Right atrium auricular region (tissue), 2 donors: ENCODE results near the gene RASSF3. TPM values are rescaled to one million over a fixed set of nuclear protein-coding genes. Genes with fewer than 3 reads are reported as not detected.
A peak's percentile ranks its signal among the peaks of the same experiment; 100 is the strongest.

Source experiments
- DNase-seq: peaks from one replicate; pipeline ENCODE4 v3.0.0-alpha.2; 2019; ENCODE audit warnings: low spot score
- H3K27ac ChIP-seq, 2 donors: fragments of 200-600 bp; sonication (generic); 1 replicate in 1 of 2; 2 replicates in 1 of 2; pipeline ENCODE4 v1.5.1; 2016 to 2019
- H3K27me3 ChIP-seq, 2 donors: fragments of 200-600 bp; sonication (generic); one replicate each; pipeline versions ENCODE4 v1.5.1 to v1.6.0; 2017 to 2019
- H3K36me3 ChIP-seq: fragments of 200-600 bp; sonication (generic); one replicate; pipeline ENCODE4 v1.5.1; 2016
- H3K4me1 ChIP-seq, 2 donors: fragments of 200-600 bp; sonication (generic); one replicate each; pipeline versions ENCODE4 v1.5.1 to v1.6.0; 2017 to 2019
- H3K4me3 ChIP-seq, 2 donors: fragments of 200-600 bp; sonication (generic); 1 replicate in 1 of 2; 2 replicates in 1 of 2; pipeline ENCODE4 v1.5.1; 2017 to 2019; ENCODE audit warnings: mild to moderate bottlenecking in 1 of 2, moderate library complexity in 1 of 2
- H3K9me3 ChIP-seq, 2 donors: fragments of 200-600 bp; sonication (generic); one replicate each; pipeline ENCODE4 v1.5.1; 2019
- CTCF ChIP-seq, 2 donors: fragments of 200-600 bp; sonication (generic); IDR thresholded peaks; one replicate each; pipeline ENCODE4 v1.5.1; 2019; ENCODE audit warnings: antibody characterized with exemption in 2 of 2
- total RNA-seq, 2 donors: library from RNA; depleted of rRNA; stranded (reverse); fragments of >200 nt; gene quantifications; one replicate each; pipeline ENCODE4 v1.1.0, GENCODE V29; 2016

Gene RASSF3
- total RNA-seq, 2 donors from 2014 or later = 55.4 to 88.4 TPM

GRCh38 chr12:64670919-64671639, 60.8 kb downstream of the RASSF3 start:
- Histone ChIP-seq H3K4me3 (no peak overlapping the region), H3K27ac (peak overlapping the region; percentile 84 to 94), H3K4me1 (peaks cover 0 to 96% of the 10 kb centered on the region in 2 donors), H3K36me3 (no peaks in the 10 kb centered on the region), H3K9me3 (no peaks in the 10 kb centered on the region), H3K27me3 (no peaks in the 10 kb centered on the region)
- DNase-seq = no peak
- TF ChIP-seq CTCF (IDR thresholded peaks at IDR 0.05) = no peak

GRCh38 chr12:64671681-64672080, 61.4 kb downstream of the RASSF3 start:
- peaks cover 0 to 96% of the 10 kb centered on the region in 2 donors for H3K4me1 ChIP-seq
- no peaks in the 10 kb centered on the region for H3K9me3 ChIP-seq
- TF ChIP-seq CTCF (IDR thresholded peaks at IDR 0.05) = no peak
- no peaks in the 10 kb centered on the region for H3K27me3 ChIP-seq
- peak overlapping the region; percentile 84 to 94 for H3K27ac ChIP-seq
- DNase-seq = no peak
- H3K4me3 ChIP-seq = no peak overlapping the region
- no peaks in the 10 kb centered on the region for H3K36me3 ChIP-seq

GRCh38 chr12:64672925-64673409, 62.7 kb downstream of the RASSF3 start:
- H3K4me3 ChIP-seq = no peak overlapping the region
- TF ChIP-seq CTCF (IDR thresholded peaks at IDR 0.05) = no peak
- no peak for DNase-seq

GRCh38 chr12:64673490-64674169, 63.3 kb downstream of the RASSF3 start:
- no peak for DNase-seq
- Histone ChIP-seq H3K27me3 (no peaks in the 10 kb centered on the region), H3K27ac (peak overlapping the region; percentile 84 to 94), H3K4me3 (no peak overlapping the region), H3K4me1 (peaks cover 0 to 96% of the 10 kb centered on the region in 2 donors), H3K9me3 (no peaks in the 10 kb centered on the region), H3K36me3 (no peaks in the 10 kb centered on the region)
- TF ChIP-seq CTCF (IDR thresholded peaks at IDR 0.05) = no peak

More at GRCh38 chr12:64672925-64673409, 62.7 kb downstream of the RASSF3 start:
- Histone ChIP-seq H3K9me3 (no peaks in the 10 kb centered on the region), H3K4me1 (peaks cover 0 to 95% of the 10 kb centered on the region in 2 donors), H3K27me3 (no peaks in the 10 kb centered on the region), H3K27ac (peak overlapping the region; percentile 84 to 94), H3K36me3 (no peaks in the 10 kb centered on the region)

GRCh38 chr12:64674367-64674922, 64.2 kb downstream of the RASSF3 start:
- DNase-seq = no peak
- Histone ChIP-seq H3K27ac (peak overlapping the region; percentile 84 to 94), H3K36me3 (no peaks in the 10 kb centered on the region), H3K4me1 (peaks cover 0 to 97% of the 10 kb centered on the region in 2 donors), H3K27me3 (no peaks in the 10 kb centered on the region), H3K9me3 (no peaks in the 10 kb centered on the region), H3K4me3 (no peak overlapping the region)
- TF ChIP-seq CTCF (IDR thresholded peaks at IDR 0.05) = no peak
